ENCODE data around the gene SLC35D1.

The SLC35D1 gene

DNA sequence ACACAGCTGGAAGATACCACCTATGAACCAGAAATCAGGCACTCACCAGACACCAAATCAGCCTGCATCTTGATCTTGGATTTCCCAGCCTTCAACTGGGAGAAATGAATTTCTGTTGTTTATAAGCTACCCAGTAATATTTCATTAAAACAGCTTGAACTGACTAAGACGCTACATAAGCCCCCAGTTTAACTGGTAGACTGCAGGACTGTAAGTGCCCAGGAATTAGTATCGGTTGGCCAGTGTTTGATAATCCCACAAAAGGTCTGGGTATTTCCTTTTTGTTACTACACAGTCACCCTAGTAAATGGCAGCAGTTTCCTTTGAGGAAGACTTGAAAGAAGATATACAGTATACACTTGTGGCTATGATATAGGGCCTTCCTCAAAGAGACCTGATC is 7.3 kb upstream of the SLC35D1 start:
- H3K36me3 ChIP-seq (ENCODE audit: insufficient read depth, low read length): no peaks in the 10 kb centered on the region
- no peak overlapping the region for H2AFZ ChIP-seq (ENCODE audit: low read length)
- no peak overlapping the region for H3K4me3 ChIP-seq (ENCODE audit: low read depth, low read length, poor library complexity, severe bottlenecking)
- TF ChIP-seq, protein P1, sequence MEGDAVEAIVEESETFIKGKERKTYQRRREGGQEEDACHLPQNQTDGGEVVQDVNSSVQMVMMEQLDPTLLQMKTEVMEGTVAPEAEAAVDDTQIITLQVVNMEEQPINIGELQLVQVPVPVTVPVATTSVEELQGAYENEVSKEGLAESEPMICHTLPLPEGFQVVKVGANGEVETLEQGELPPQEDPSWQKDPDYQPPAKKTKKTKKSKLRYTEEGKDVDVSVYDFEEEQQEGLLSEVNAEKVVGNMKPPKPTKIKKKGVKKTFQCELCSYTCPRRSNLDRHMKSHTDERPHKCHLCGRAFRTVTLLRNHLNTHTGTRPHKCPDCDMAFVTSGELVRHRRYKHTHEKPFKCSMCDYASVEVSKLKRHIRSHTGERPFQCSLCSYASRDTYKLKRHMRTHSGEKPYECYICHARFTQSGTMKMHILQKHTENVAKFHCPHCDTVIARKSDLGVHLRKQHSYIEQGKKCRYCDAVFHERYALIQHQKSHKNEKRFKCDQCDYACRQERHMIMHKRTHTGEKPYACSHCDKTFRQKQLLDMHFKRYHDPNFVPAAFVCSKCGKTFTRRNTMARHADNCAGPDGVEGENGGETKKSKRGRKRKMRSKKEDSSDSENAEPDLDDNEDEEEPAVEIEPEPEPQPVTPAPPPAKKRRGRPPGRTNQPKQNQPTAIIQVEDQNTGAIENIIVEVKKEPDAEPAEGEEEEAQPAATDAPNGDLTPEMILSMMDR (IDR thresholded peaks at IDR 0.05; ENCODE audit: low read length): no peak
- no peak for TF ChIP-seq EZH2 (IDR thresholded peaks at IDR 0.05; ENCODE audit: borderline replicate concordance, low read length)
- H4K20me1 ChIP-seq (ENCODE audit: insufficient read depth, low read length): no peaks in the 10 kb centered on the region
- no peaks in the 10 kb centered on the region for H3K27me3 ChIP-seq (ENCODE audit: insufficient read depth, low read length)
- H3K9ac ChIP-seq (ENCODE audit: low read length): no peak overlapping the region
- no peaks in the 10 kb centered on the region for H3F3A ChIP-seq (ENCODE audit: insufficient read depth, low read length)
- H3K4me2 ChIP-seq (ENCODE audit: low read length): no peak overlapping the region
- H3K4me1 ChIP-seq (ENCODE audit: insufficient read depth, low read length, severe bottlenecking): no peaks in the 10 kb centered on the region
- no peaks in the 10 kb centered on the region for H3K9me3 ChIP-seq (ENCODE audit: low read length)
- H3K27ac ChIP-seq (ENCODE audit: low read depth, low read length, poor library complexity, severe bottlenecking): no peak overlapping the region
- H3K79me2 ChIP-seq (ENCODE audit: insufficient read depth, low read length): no peaks in the 10 kb centered on the region
- no peaks in the 10 kb centered on the region for H3K9me2 ChIP-seq (ENCODE audit: low read depth, low read length)

DNA sequence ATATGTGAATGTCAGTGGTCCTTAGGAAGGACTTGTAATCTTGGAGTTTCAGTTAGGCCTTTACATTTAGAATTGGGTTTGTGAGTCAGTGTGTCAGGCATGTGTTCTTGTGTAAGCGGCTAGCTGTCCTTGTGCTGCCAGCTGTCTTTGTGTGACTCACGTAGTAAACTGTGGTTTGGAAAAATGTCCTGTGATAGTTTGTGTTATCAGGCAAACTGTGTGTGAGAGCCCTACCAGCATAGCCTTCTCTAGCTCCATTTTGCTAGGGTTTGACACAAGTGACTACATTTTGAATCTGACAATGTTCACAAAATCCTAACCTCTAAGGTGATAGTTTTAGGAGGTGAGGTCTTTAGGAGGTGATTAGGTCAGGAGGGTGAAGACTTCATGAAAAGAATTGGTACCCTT is 6.9 kb upstream of the SLC35D1 start:
- no peaks in the 10 kb centered on the region for H3K4me1 ChIP-seq (ENCODE audit: insufficient read depth, low read length, severe bottlenecking)
- H2AFZ ChIP-seq (ENCODE audit: low read length): no peak overlapping the region
- no peaks in the 10 kb centered on the region for H3K79me2 ChIP-seq (ENCODE audit: insufficient read depth, low read length)
- no peak overlapping the region for H3K4me3 ChIP-seq (ENCODE audit: low read depth, low read length, poor library complexity, severe bottlenecking)
- H3K9ac ChIP-seq (ENCODE audit: low read length): no peak overlapping the region
- no peak overlapping the region for H3K27ac ChIP-seq (ENCODE audit: low read depth, low read length, poor library complexity, severe bottlenecking)
- H4K20me1 ChIP-seq (ENCODE audit: insufficient read depth, low read length): no peaks in the 10 kb centered on the region
- no peaks in the 10 kb centered on the region for H3F3A ChIP-seq (ENCODE audit: insufficient read depth, low read length)
- no peaks in the 10 kb centered on the region for H3K9me3 ChIP-seq (ENCODE audit: low read length)
- H3K9me2 ChIP-seq (ENCODE audit: low read depth, low read length): no peaks in the 10 kb centered on the region
- TF ChIP-seq, protein P1 (IDR thresholded peaks at IDR 0.05; ENCODE audit: low read length): no peak
- no peak for TF ChIP-seq EZH2 (IDR thresholded peaks at IDR 0.05; ENCODE audit: borderline replicate concordance, low read length)
- H3K36me3 ChIP-seq (ENCODE audit: insufficient read depth, low read length): no peaks in the 10 kb centered on the region
- no peaks in the 10 kb centered on the region for H3K27me3 ChIP-seq (ENCODE audit: insufficient read depth, low read length)
- H3K4me2 ChIP-seq (ENCODE audit: low read length): no peak overlapping the region

DNA sequence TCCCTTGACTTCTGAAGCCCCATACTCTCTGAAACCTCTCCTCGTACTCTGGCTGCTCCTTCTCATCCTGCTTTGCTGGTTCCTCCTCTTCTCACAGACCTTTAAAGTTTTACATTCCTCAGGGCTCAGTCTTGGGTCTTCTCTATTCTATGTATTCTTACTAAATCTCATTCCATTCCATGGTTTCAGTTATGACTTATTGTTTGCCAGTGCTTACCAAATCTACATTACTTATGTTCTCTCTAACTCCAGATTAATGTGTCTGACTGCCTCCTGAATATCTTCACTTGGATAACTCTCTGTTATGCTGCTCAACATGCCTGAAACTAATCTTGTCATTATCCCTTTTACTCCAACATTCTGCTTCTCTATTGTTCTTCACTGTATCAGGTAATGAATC is 5.4 kb upstream of the SLC35D1 start:
- H3K36me3 ChIP-seq (ENCODE audit: insufficient read depth, low read length): no peaks in the 10 kb centered on the region
- no peaks in the 10 kb centered on the region for H3K27me3 ChIP-seq (ENCODE audit: insufficient read depth, low read length)
- H3K27ac ChIP-seq (ENCODE audit: low read depth, low read length, poor library complexity, severe bottlenecking): no peak overlapping the region
- no peaks in the 10 kb centered on the region for H3K4me1 ChIP-seq (ENCODE audit: insufficient read depth, low read length, severe bottlenecking)
- no peaks in the 10 kb centered on the region for H3K9me2 ChIP-seq (ENCODE audit: low read depth, low read length)
- TF ChIP-seq, protein P1 (IDR thresholded peaks at IDR 0.05; ENCODE audit: low read length): no peak
- no peak for TF ChIP-seq EZH2 (IDR thresholded peaks at IDR 0.05; ENCODE audit: borderline replicate concordance, low read length)
- no peak overlapping the region for H2AFZ ChIP-seq (ENCODE audit: low read length)
- no peak overlapping the region for H3K9ac ChIP-seq (ENCODE audit: low read length)
- no peaks in the 10 kb centered on the region for H3K79me2 ChIP-seq (ENCODE audit: insufficient read depth, low read length)
- H3K4me3 ChIP-seq (ENCODE audit: low read depth, low read length, poor library complexity, severe bottlenecking): no peak overlapping the region
- no peaks in the 10 kb centered on the region for H4K20me1 ChIP-seq (ENCODE audit: insufficient read depth, low read length)
- H3F3A ChIP-seq (ENCODE audit: insufficient read depth, low read length): no peaks in the 10 kb centered on the region
- H3K9me3 ChIP-seq (ENCODE audit: low read length): no peaks in the 10 kb centered on the region
- H3K4me2 ChIP-seq (ENCODE audit: low read length): no peak overlapping the region
